Measurements from ENCODE around the gene POP4. TPM values are rescaled to one million over a fixed set of nuclear protein-coding genes. Genes with fewer than 3 reads are reported as not detected.

POP4 gene
- total and polyA plus RNA-seq, 2 of the 13 experiments (the other 11 are each of a cell fraction or from before 2014, with no cell fraction given) = 32.2 to 84.0 TPM

GRCh38 chr19:29665826-29666577 lies 59.9 kb downstream of the POP4 start (continued):
- TF ChIP-seq ZNF235 (CRISPR knock-in tag; IDR thresholded peaks at IDR 0.05; ENCODE audit: borderline replicate concordance) (no peak), ZNF263 (CRISPR knock-in tag; IDR thresholded peaks at IDR 0.05) (peak; percentile 99), ZFP36L1 (CRISPR knock-in tag; IDR thresholded peaks at IDR 0.05) (no peak), LBX2 (CRISPR knock-in tag; IDR thresholded peaks at IDR 0.05; ENCODE audit: borderline replicate concordance) (0 out of 2 replicates have a peak, but pooled peaks have one; percentile 33), THAP9 (CRISPR knock-in tag; IDR thresholded peaks at IDR 0.05; ENCODE audit: borderline replicate concordance) (no peak), PRPF4 (IDR thresholded peaks at IDR 0.05; ENCODE audit: low read depth, low read length, poor library complexity, severe bottlenecking) (no peak), RAD21 (CRISPR knock-in tag; IDR thresholded peaks at IDR 0.05) (no peak), ZNF619 (CRISPR knock-in tag; IDR thresholded peaks at IDR 0.05) (no peak), ZNF3 (CRISPR knock-in tag; IDR thresholded peaks at IDR 0.05) (no peak), SNRNP70 (IDR thresholded peaks at IDR 0.05; ENCODE audit: low read depth, low read length) (no peak), ZNF780A (CRISPR knock-in tag; IDR thresholded peaks at IDR 0.05) (no peak), ZNF138 (CRISPR knock-in tag; IDR thresholded peaks at IDR 0.05; ENCODE audit: low read depth) (no peak), EP300 (IDR thresholded peaks at IDR 0.05; ENCODE audit: low read depth in 2 of 2, low read length in 2 of 2) (no peak), EP300 (CRISPR knock-in tag; IDR thresholded peaks at IDR 0.05; ENCODE audit: borderline replicate concordance) (no peak), ZNF142 (CRISPR knock-in tag; IDR thresholded peaks at IDR 0.05) (no peak), CERS6 (CRISPR knock-in tag; IDR thresholded peaks at IDR 0.05) (no peak), ZNF230 (CRISPR knock-in tag; IDR thresholded peaks at IDR 0.05) (no peak), RORA (CRISPR knock-in tag; IDR thresholded peaks at IDR 0.05) (no peak), ZNF44 (CRISPR knock-in tag; IDR thresholded peaks at IDR 0.05) (no peak)
